GM18870 (cell line): ENCODE data around the gene SPINT2.

Experiments used
- ATAC-seq: cut with Tn5 transposase; IDR thresholded peaks from one replicate; pipeline ENCODE4 v1.9.1; 2021; ENCODE audit warnings: moderate library complexity; ENCODE audit not compliant: unreplicated experiment

Gene SPINT2

GRCh38 chr19:38293281-38293680 is 28.9 kb downstream of the SPINT2 start:
- ATAC-seq, result no peak

DNA sequence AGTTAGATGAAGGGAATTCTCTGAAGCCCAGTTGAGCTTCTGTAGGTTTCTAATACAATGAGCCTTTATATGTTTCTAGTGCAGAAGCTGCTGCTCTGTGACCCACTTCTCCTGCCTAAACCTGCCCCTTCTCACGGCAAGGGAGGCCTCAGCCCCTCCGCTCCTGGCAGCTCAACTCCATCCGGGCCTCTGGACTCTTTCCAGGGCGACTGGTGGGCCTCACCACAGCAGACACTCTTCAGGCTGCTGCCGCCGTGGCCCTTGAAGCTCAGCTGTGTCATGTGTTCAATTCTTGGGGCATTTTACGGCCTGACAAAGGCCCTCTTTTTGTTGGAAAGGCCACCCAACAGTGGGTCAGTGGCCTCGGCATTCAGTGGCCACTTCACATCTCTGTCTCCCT is 29.7 kb downstream of the SPINT2 start:
- ATAC-seq, result no peak

- ATAC-seq, result no peak
Measured at GRCh38 chr19:38298821-38299680, 34.7 kb downstream of the SPINT2 start.

- no peak for ATAC-seq
Measured at GRCh38 chr19:38303517-38304351, 39.4 kb downstream of the SPINT2 start, which contains the start of gene C19orf33. Gene C19orf33, plus strand, starts transcription at chr19:38304251. Its CDS starts 11 bp downstream, at chr19:38304262.

DNA sequence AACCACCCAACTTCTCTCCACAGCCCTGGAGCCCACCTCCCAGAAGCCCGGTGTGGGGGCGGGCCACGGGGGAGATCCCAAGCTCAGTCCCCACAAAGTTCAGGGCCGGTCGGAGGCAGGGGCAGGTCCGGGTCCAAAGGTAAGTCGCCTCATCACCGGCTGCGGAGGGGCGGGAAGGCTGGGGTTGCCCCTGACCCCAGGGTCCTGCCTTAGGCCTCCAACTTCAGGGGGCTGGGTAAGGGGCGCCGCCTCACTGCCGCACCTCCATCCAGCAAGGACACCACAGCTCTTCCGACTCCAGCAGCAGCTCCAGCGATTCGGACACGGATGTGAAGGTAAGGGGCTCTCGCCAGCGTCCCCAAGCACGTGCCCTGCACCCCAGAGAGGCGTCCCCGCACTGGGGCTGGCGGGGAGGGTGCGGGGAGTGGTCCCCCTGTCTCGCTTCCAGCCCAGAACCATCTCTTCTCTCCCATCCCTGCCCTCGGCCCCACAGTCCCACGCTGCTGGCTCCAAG is 40.0 kb downstream of the SPINT2 start:
- ATAC-seq, result no peak

- ATAC-seq, result no peak
Measured at GRCh38 chr19:38304866-38305429, 40.6 kb downstream of the SPINT2 start.

- ATAC-seq, result no peak
Measured at GRCh38 chr19:38306236-38306635, 41.9 kb downstream of the SPINT2 start.

DNA sequence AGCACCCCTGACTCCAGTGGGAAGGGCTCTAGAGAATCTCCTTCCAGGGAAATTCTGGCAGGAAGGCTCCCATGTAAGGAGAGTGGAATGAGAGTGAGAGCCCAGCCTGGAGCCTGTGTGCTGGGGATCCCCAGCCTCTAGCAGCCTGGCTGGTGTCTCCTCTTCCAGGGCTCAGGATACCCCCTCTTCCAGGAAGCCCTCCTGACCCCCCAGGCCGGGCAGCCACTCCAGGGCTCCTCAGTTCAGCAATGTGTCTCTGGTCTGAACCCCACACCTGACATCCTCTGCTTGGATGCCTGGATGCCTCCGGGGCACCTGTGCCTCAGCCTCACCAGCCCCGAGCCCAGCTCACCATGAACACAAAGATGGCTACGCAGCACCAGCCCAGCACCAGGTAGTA is 42.7 kb downstream of the SPINT2 start:
- ATAC-seq, result no peak

GRCh38 chr19:38307597-38307996 is 43.2 kb downstream of the SPINT2 start:
- no peak for ATAC-seq

- ATAC-seq, result no peak
Measured at GRCh38 chr19:38308006-38308766, 43.8 kb downstream of the SPINT2 start.

GRCh38 chr19:38308926-38309614 is 44.7 kb downstream of the SPINT2 start:
- ATAC-seq, result no peak

DNA sequence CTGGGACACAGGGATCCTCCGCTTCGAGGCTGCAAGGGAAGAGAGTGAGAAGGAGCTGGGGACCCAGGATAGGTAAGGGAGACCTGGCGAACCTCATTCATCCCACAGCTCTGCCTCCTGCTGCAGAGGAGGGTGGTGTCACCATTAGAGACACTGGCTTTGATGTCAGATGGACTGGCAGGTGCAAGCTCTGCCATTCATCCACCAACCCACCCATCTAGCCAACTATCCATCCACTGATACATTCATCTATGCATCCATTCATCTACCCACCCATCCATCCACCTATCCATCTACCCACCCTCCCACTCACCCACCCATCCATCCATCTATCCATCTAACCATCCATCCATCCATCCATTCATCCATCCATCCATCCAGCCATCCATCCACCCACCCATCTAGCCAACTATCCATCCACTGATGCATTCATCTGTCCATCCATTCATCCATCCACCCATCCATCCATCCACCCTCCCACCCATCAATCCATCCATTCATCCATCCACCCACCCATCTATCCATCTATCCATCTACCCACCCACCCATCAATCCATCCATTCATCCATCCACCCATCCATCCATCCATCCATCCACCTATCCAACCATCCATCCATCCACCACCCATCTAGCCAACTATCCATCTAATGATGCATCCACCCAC is 45.4 kb downstream of the SPINT2 start:
- no peak for ATAC-seq

GRCh38 chr19:38310279-38310670 is 45.9 kb downstream of the SPINT2 start:
- no peak for ATAC-seq

- no peak for ATAC-seq
Measured at GRCh38 chr19:38310986-38311385, 46.6 kb downstream of the SPINT2 start.

DNA sequence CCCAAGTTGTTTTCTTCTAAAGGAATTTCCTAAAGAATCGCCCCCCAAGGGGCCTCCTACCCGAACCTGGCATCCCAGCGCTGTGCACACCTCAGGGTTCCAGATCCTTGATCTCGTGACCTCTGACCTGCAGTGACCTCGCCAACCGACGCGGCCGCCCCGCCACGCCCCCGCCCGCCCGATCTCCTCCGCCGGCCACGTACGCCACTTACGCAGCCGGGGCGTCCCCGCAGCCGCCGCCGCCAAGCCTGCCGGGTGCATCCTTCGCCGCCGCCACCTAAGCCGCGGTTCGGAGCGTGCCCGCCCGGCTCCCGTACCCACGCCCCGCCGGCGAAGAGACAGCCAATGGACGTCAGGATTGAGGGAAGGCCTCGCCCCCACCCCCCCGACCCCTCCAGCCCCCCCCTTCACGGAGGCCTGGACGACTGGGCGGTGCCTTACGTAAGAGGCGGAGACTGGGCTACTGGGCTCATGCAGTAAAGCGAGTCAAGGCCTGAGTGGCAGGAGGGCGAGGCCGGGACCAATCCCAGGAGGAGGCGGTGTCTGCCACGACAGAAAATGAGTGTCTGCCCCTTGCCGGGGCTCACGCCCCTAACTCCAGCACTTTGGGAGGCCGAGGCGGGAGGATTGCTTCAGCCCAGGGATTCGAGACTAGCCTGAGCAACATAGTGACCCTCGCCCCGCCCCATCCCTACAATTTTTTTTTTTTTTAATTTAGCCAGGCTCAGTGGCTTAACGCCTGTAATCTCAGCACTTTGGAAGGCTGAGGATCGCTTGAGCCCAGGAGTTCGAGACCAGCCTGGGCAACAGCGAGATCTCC is 51.5 kb downstream of the SPINT2 start, which contains the start of gene YIF1B:
YIF1B (minus strand) TSS at position 291 of the 820 bp plus-strand sequence; CDS start at position 261, 30 bp downstream.
- peak; percentile 83 for ATAC-seq

DNA sequence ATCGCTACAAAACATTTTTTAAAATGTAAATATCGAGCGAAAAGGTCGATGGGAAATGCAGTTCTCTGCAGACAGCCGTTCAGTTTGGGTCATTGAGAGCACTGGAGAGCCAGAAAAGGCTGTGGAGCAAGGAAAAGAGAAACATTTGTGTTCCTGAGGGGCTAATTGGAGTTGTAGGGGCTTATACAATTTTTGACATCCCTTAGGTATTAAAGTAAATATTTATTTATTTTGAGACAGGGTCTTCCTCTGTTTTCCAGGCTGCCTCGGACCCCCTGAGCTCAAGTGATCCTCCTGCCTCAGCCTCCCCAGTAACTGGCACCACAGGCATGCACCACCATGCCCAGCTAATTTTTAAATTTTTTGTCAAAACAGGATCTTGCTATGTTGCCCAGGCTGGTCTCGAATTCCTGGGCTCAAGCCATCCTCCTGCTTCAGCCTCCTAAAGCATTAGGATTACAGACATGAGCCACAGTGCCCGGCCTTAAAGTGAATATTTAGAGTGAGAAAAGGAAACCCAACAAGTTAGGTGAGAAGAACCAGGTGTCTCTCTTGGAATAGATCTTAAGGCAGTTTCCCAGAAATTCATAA is 52.2 kb downstream of the SPINT2 start:
- no peak for ATAC-seq

DNA sequence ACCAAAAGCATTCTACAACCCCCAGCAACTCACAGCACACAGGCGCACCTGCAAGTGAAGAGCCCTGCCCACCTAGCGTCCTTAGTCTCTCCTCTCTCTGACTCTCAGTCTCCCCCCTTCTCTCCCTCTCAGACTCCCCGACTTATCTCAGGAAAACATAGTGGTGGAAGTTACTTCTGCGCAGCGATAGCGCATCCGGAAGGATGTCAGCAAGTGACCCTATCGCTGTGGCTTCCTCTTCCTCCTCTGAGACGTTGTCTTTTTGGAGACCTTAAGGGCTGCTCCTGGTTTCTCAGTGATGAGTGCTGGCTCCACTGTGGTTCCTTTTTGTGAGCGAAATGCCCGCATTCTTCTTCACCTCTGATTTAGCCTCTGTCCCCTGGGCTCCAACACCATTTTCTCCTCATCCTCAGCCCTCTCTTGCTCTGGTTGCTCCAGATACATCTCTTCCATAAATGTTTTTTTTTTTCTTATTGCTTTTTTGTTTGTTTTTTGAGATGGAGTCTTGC is 52.8 kb downstream of the SPINT2 start:
- ATAC-seq, result no peak

- ATAC-seq, result no peak
Measured at GRCh38 chr19:38318660-38319059, 54.3 kb downstream of the SPINT2 start.
